ENCODE measurements around the gene PPAN.

PPAN gene

GRCh38 chr19:10113964-10114650 is 7.9 kb downstream of the PPAN start:
- no peak for DNase-seq (ENCODE audit: low spot score)

- DNase-seq (ENCODE audit: low spot score): no peak
Observed at GRCh38 chr19:10114651-10115391, 8.7 kb downstream of the PPAN start.

GRCh38 chr19:10115392-10116084 is 9.4 kb downstream of the PPAN start:
- no peak for DNase-seq (ENCODE audit: low spot score)

- DNase-seq (ENCODE audit: low spot score): no peak
Observed at GRCh38 chr19:10116085-10116865, 10.1 kb downstream of the PPAN start.

- DNase-seq (ENCODE audit: low spot score): no peak
Observed at GRCh38 chr19:10116866-10117616, 10.9 kb downstream of the PPAN start.

GRCh38 chr19:10118960-10119359 is 12.8 kb downstream of the PPAN start:
- no peak for DNase-seq (ENCODE audit: low spot score)

- DNase-seq (ENCODE audit: low spot score): no peak
Observed at GRCh38 chr19:10120538-10121189, 14.5 kb downstream of the PPAN start.

GRCh38 chr19:10122045-10122444 is 15.9 kb downstream of the PPAN start:
- no peak for DNase-seq (ENCODE audit: low spot score)

- DNase-seq (ENCODE audit: low spot score): no peak
Observed at GRCh38 chr19:10124429-10124828, 18.3 kb downstream of the PPAN start.

GRCh38 chr19:10126213-10126639 is 20.1 kb downstream of the PPAN start:
- DNase-seq (ENCODE audit: low spot score): no peak

GRCh38 chr19:10132905-10133304 is 26.7 kb downstream of the PPAN start:
- DNase-seq (ENCODE audit: low spot score): no peak

GRCh38 chr19:10133596-10133995 is 27.4 kb downstream of the PPAN start:
- no peak for DNase-seq (ENCODE audit: low spot score)

- no peak for DNase-seq (ENCODE audit: low spot score)
Observed at GRCh38 chr19:10134040-10134439, 27.9 kb downstream of the PPAN start.

- no peak for DNase-seq (ENCODE audit: low spot score)
Observed at GRCh38 chr19:10135551-10136334, 29.6 kb downstream of the PPAN start.

- DNase-seq (ENCODE audit: low spot score): no peak
Observed at GRCh38 chr19:10136936-10137335, 30.8 kb downstream of the PPAN start.

- peak; percentile 81 for DNase-seq (ENCODE audit: low spot score)
Observed at GRCh38 chr19:10137751-10138682, 31.9 kb downstream of the PPAN start.

- no peak for DNase-seq (ENCODE audit: low spot score)
Observed at GRCh38 chr19:10138879-10139795, 33.0 kb downstream of the PPAN start.

GRCh38 chr19:10139952-10140351 is 33.8 kb downstream of the PPAN start:
- no peak for DNase-seq (ENCODE audit: low spot score)
